ENCODE measurements around the gene DOCK3.
"Not testable (repeated sequence)": the region's sequence is repeated elsewhere in the genome, so short reads cannot be mapped to it uniquely, and the experiment has no call there.

Gene DOCK3

DNA sequence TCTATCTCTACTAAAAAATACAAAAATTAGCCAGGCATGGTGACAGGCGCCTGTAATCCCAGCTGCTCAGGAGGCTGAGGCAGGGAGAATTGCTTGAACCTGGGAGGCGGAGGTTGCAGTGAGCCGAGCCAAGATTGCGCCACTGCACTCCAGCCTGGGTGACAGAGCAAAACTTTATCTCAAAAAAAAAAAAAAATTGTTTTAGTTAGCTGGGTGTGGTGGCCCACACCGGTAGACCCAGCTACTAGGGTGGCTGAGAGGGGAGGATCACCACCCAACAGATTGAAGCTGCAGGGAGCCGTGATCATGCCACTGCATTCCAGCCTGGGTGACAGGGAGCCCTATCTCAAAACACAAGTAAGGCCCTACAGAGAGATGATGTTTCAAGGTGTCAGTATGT lies 712.6 kb downstream of the DOCK3 start:
- DNase-seq (ENCODE audit: low read depth) = not testable (repeated sequence)

DNA sequence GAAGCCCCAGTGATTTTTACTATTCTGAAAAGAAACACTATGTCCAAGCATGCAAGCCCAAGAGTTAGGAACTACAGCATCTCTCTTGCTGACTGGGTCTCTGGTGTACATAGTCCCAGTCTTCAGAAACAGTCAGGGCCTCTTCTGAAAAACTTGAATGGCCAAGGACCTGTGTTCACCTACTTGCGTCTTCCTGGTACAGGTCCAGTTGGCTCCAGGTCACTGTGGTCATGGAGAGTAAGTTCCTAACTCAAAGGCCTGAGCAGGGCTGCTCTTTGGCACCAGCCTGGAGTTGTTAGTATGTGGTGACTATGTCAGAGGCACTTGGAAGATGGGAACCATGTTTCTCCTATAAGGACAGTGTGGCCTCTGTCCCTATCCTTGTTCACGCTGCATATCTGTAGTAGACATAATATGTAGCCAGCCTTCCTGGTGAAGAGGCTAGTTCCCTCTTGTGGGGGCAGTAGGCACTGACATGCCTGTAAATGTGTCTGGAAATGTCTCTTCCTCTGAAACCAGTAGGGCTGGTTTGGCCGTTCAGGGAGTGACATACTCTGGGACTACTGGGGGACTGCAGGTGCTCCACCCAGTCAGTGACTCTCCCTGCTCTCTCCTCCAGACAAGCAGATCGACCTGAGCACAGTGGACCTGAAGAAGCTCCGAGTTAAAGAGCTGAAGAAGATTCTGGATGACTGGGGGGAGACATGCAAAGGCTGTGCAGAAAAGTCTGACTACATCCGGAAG lies 713.7 kb downstream of the DOCK3 start:
- no peak for DNase-seq (ENCODE audit: low read depth)

DNA sequence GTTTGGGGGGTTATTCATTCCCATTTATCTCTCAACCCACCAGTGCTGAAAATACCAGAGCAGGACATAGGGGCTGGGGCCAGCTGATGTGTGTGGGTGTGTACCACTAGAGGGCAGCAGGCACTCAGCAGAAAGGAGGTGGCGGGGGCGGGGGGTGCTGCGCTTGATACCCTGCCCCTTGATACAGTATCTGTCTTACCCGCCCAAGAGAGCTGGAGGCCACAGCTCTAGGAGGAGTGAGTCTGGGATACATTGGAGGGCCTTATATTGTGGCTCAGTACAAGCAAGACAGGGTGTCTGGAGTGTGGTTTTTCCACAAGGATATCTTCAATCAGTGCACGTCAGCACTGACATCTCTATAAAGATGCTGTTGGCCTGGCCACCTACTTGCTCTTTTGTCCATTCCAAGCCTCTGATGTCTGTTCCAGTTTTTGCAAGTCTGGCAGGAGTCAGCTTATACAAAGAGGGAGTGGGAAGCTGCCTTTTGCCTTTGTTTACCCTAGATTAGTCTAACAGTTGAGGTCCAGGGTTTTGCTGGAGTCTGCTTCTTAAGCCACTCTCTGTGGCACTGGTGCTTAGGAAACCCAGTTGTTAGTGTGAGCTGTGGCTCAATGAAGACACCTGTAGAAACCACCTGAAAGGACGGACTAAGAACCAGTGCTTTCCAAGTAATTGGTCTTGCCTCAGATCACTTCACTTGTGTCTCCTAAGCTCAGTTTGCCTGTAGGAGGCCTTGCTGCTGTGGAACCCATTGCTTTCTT lies 714.9 kb downstream of the DOCK3 start:
- DNase-seq (ENCODE audit: low read depth) = no peak

DNA sequence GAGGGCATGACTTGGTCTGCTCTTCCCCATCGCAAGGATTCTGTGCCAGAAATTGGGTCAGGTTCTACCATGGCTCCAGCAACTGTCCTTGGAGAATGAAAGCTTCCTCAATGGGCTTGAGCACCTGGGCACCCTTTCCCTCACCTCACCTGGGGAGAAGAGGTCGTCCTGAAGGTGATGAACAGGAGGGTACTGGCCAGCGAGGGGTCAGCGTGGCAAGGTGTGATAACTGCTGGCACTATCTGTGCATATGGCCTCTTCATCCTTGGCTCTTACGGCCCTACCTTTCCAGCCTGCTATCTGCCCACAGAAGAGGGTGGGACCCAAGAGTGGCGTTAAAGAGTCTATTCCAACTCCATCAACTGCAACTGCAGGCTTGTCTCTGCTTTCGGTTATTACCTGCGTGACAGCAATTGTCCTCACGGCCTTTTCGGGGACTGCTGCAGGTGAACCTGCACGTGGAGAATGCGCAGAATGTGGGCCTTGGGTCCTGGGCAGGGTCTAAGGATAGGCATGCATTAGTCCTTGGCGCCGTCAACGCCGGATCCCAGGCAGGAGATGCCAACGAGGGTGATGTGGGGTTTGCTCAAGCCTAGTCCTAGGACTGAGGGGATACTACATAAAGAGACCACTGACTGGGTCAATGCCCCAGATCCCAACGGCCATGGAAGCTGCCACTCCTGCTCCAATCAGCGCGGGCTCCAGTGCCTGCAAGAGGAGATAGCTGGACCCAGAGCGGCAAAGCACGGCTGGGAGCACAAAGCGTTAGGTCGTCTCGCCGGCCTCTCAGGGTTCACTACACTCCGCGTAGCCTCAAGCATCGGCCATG lies 715.7 kb downstream of the DOCK3 start:
- no peak for DNase-seq (ENCODE audit: low read depth)

DNA sequence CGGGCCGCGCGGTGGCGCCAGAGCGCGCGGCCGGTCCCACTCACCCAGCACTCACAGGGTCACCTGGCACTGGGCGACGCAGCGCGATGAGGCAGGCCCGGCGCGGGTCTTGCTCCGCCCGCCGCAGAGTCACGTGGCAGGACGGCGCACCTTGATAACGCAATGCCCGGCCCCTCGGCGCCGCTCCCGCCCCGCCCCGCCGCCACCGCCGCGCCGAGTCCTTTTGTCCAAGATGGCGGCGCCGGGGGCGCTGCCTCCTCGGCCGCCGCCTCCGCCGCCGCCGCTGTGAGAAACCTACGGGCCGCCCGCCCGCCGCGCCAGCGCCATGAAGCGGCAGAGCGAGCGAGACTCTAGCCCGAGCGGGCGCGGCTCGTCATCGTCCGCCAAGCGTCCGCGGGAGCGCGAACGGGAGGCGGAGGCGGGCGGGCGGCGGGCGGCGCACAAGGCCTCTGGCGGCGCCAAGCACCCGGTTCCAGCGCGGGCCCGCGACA lies 716.4 kb downstream of the DOCK3 start, which contains the start of gene RBM15B:
TSS of gene RBM15B (plus strand) at position 211 of the 491 bp plus-strand sequence. CDS start at position 326, 115 bp downstream.
- peak; percentile 90 for DNase-seq (ENCODE audit: low read depth)

DNA sequence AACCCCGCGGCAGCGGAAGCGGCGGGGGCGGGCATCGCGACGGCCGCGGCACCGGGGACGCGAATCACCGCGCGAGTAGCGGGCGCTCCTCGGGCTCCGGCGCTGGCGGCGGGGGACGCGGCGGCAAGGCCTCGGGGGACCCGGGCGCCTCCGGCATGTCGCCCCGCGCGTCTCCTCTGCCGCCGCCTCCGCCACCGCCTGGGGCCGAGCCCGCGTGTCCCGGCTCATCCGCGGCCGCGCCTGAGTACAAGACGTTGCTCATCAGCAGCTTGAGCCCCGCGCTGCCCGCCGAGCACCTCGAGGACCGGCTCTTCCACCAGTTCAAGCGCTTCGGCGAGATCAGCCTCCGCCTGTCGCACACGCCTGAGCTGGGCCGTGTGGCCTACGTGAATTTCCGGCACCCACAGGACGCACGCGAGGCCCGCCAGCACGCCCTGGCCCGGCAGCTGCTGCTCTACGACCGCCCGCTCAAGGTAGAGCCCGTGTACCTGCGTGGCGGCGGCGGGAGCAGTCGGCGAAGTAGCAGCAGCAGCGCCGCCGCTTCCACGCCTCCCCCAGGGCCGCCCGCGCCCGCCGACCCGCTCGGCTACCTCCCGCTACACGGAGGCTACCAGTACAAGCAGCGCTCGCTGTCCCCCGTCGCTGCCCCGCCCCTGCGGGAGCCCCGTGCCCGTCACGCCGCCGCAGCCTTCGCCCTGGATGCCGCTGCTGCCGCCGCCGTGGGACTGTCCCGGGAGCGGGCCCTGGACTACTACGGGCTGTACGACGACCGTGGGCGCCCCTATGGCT lies 717.0 kb downstream of the DOCK3 start:
- DNase-seq (ENCODE audit: low read depth) = no peak

DNA sequence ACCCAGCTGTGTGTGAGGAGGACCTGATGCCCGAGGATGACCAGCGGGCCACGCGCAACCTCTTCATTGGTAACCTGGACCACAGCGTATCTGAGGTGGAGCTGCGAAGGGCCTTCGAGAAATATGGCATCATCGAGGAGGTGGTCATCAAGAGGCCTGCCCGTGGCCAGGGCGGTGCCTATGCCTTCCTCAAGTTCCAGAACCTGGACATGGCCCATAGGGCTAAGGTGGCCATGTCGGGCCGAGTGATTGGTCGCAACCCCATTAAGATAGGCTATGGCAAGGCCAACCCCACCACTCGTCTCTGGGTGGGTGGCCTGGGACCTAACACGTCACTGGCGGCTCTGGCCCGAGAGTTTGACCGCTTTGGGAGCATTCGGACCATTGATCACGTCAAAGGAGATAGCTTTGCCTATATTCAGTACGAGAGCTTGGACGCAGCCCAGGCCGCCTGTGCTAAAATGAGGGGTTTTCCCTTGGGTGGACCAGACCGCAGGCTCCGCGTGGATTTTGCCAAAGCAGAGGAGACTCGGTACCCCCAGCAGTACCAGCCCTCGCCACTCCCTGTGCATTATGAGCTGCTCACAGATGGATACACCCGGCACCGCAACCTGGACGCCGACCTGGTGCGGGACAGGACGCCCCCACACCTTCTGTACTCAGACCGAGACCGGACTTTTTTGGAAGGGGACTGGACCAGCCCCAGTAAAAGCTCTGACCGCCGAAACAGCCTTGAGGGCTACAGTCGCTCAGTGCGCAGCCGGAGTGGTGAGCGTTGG lies 717.8 kb downstream of the DOCK3 start:
- no peak for DNase-seq (ENCODE audit: low read depth)

DNA sequence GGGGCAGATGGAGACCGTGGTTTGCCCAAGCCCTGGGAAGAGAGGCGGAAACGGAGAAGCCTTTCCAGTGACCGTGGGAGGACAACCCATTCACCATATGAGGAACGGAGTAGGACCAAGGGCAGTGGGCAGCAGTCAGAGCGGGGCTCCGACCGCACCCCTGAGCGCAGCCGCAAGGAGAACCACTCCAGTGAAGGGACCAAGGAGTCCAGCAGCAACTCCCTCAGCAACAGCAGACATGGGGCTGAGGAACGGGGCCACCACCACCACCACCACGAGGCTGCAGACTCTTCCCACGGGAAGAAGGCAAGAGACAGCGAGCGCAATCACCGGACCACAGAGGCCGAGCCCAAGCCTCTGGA lies 718.4 kb downstream of the DOCK3 start:
- no peak for DNase-seq (ENCODE audit: low read depth)

DNA sequence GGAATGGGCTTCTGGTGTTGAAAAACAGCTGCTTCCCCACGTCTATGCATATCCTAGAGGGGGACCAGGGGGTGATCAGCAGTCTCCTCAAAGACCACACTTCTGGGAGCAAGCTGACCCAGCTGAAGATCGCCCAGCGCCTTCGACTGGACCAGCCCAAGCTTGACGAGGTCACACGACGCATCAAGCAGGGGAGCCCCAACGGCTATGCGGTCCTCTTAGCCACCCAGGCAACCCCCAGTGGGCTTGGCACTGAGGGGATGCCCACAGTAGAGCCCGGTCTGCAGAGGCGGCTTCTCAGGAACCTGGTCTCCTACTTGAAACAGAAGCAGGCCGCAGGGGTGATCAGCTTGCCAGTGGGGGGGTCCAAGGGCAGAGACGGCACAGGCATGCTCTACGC lies 718.8 kb downstream of the DOCK3 start:
- no peak for DNase-seq (ENCODE audit: low read depth)

DNA sequence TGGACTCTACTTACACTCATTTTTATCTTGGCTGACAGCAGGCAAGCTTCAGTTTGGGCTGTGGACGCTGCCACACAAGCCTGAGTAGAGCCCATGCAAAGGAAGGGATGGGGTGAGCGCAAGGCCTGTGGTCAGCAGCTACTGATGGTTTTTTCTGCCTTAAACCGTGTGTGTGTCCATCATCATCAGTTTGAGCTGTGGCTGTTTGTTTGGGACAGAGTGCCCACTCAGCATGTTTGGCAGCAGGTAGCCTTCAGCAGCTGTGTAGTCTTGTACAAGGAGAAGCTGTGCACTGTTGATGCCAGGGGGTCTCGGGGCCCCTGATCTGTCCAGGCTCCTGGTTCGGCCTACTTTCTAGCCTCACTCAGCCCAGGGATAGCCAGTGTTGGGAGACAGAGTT lies 719.8 kb downstream of the DOCK3 start:
- DNase-seq (ENCODE audit: low read depth) = no peak

DNA sequence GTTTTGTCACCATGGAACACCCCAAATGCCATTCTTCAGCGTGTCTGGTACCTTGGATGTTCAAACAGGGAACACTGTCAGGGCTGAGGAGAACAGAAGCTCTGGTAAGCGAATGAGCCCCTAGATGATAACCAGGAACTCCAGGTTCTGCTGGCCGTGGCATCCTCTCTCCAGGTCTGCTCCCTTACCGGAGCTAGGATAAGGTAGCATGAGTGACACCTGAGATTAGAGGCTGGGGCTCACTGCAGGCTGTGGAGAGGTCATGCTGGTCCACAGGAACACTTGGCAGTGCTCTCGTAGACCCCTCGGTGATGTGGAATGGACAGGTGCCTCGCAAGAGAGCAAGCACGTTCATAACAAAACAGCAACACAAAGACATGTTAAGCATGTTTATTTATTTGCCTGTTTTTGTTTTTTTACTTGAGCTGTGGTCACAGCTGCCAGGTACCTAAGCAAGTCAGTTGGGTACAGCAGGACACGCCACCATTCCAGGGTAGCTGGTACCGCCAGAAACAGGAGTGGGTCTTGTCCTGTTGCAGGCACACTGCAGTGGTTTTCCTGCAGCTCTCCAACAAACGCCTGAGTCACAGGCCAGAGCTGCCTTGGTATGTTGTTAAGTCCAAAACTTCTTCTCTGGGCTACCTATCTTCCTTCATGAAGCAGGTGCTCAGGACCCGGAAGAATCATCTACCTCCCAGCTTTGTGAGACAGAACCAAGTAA lies 720.9 kb downstream of the DOCK3 start:
- no peak for DNase-seq (ENCODE audit: low read depth)

DNA sequence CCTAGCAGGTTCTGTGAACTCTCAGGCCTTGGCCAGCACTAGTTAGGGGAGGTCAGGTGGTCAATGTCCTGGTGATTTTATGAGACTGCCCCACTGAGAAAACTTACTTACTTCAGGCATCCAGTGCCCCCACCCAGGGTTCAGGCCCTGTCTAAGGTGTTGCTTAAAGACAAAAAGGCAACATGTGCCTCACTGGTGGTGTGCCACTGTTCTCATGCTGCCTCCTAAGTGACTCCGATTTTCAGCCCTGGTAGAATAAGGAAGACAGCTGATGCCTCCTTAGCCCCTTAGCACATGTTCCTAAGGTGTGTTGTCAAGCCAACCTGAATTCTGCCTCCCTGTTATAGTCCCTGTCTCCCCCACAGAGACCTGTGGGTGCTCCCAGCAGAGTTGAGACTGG lies 721.7 kb downstream of the DOCK3 start:
- no peak for DNase-seq (ENCODE audit: low read depth)

DNA sequence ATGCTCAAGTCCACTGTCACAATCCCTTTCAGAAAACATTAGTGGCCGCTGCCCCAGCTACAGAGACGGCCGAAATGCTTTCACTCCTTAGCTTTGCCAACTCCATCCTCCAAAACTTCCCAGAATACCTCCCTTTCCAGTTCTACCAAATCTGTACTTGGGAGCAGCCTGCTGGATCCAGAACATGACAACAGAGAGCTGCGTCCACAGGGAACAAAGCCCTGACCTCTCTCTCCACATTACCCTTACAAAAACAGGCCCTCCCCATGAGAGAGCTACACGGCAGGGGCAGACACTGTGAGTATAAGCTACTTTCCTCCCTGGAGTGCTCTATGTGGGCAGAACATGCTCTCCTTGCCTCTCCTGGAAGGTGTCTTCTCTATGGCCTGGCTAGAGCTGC lies 722.7 kb downstream of the DOCK3 start:
- DNase-seq (ENCODE audit: low read depth) = no peak

DNA sequence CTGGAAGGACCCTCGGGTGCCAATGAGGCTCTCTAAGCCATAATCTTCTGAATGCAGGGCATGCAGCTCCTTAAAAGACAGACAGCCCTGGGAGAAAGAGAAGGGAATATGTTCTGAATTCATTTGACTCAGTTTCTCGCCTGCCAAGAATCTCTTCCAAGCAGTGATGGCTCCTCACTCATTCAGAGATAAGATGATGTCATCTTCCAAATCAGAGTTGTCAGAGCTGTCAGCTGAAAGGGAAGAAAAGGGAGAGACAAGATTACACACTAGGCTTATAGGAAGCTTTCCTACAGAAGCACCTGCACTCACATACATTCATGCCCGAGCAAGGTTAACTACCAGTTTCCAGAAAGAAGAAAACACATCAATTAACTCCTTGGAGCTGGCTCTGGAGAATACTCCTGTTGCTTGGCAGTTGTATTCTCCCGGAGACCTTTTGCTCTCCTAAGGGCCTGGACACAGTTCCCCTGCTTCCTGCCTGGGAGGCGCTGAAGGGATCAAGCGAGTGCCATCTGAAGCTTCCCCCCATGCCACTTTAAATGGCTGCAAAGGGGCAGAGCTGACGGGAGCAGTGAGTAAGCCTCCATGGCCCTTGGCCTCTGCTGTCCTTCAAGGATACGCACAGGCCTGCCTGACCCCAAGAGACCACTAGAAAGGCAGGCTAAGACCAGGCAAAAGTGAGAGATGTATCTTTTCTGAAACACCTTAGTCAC lies 724.0 kb downstream of the DOCK3 start:
- no peak for DNase-seq (ENCODE audit: low read depth)

DNA sequence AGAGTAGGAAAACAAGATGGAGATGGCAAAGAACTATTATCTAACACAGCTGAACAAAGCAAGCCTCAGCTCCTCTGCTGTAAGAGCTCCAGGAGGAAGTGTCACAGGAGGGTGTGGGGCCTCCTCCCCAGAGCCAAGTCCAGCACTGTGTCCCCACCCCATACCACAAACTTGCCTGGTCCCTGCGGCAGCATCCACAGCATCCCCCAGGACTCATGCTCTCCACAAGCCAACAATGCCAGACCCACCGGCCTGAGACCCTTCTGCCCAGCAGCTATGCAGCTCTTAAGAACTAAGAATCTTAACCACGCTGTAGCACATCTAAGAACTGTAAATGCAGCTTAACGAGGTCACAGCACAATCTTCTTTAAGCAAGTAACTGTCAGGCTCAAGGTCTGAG lies 725.4 kb downstream of the DOCK3 start:
- no peak for DNase-seq (ENCODE audit: low read depth)

DNA sequence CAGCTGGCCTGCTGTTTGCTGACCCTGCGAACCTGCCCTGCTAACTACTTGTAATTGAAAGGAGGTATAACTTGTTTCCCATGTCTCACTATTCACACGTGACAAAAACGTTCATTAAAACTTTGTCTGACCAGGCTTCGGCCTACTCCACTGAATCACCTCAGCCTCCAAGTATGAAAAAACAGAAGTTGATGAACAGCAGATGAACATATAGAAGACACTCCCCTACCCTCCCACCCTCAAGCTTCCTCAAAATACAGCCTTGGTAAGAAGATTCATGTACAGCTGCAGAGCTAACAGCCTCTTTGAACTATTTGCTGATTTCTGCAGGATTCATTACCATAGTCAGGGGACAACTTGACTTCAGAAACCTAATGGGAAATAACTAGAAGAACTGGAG lies 727.0 kb downstream of the DOCK3 start:
- no peak for DNase-seq (ENCODE audit: low read depth)

DNA sequence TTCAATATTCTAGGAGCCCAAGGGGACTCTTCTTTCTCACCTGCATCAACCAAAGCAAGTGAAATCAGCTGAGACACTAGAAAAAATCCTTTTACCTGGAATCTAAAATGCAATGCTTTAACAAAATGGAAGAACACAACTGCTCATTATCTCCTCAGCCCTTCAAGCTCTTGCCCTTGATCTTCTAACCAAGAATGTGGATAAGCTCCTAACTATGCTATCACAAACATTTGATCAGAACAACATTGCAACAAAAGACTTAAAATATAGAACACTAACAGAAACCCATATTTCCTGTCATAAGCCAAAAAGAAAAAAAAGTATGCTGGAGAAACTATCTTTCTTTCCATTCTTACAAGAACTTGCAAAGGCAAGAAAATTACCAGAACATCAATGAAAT lies 728.9 kb downstream of the DOCK3 start:
- no peak for DNase-seq (ENCODE audit: low read depth)

DNA sequence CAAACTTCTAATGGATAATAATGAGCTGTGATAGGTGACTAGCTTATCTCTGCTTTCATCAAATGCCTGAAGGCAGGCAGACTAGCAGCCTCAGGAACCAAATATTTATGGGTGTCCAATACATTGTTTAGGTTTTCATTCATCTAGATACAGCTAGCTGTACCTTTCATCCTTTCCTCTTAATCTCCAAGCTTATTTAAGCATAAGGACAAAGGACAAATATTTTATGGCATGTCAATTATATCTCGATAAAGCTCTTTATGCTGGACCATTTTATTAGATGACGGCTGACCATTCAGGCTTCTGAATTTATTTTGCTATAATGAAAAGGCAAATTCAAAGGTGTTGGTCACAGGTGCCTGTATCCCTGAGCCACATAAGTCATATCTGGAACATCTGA lies 733.3 kb downstream of the DOCK3 start:
- no peak for DNase-seq (ENCODE audit: low read depth)

DNA sequence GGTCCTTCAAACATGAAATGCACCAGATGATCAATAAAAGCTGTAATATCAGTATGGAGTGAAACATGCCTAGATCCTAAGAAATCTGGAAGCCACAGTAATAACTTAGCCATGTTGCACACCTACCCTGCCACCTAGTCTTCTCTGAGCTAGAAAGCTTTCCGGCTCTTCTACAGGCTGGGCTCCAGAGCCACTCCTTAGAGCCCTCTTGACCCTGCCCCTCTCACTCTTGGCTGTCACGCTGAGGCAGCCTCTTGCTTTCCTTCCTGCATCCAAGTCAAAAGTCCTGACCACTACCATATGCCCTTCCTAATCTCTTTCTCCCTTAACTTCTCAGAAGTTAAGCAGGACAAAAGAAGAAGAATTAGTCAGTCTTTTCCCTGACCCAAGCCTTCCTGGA lies 734.1 kb downstream of the DOCK3 start:
- DNase-seq (ENCODE audit: low read depth) = no peak

DNA sequence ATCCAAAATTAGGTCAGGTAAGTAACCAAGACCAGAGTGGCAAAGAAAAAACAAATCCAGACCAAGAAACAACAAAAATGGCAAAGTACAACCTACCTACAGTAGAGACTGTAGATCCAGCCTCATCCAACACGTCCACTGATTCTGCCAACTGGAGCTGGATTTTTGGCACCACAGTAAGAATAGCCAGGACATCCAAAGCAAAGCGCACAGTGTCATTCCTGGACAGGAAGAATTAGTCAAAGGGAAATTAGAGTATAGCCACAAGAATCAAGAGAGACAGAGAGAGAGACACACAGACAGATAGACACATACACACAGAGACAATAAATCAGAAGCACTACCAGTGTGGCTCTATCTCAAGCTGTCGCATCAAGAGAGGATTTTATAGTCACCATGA lies 747.5 kb downstream of the DOCK3 start:
- no peak for DNase-seq (ENCODE audit: low read depth)

Measured in CMK (cell line).